ENCODE results near the gene PRR36. TPM values are rescaled to one million over a fixed set of nuclear protein-coding genes. Genes with fewer than 3 reads are reported as not detected.

The PRR36 gene
- total and polyA plus RNA-seq, 10 of the 15 experiments (the other 5 are each of a cell fraction or from before 2014, with no cell fraction given): 0.04 TPM; not detected in 9

DNA sequence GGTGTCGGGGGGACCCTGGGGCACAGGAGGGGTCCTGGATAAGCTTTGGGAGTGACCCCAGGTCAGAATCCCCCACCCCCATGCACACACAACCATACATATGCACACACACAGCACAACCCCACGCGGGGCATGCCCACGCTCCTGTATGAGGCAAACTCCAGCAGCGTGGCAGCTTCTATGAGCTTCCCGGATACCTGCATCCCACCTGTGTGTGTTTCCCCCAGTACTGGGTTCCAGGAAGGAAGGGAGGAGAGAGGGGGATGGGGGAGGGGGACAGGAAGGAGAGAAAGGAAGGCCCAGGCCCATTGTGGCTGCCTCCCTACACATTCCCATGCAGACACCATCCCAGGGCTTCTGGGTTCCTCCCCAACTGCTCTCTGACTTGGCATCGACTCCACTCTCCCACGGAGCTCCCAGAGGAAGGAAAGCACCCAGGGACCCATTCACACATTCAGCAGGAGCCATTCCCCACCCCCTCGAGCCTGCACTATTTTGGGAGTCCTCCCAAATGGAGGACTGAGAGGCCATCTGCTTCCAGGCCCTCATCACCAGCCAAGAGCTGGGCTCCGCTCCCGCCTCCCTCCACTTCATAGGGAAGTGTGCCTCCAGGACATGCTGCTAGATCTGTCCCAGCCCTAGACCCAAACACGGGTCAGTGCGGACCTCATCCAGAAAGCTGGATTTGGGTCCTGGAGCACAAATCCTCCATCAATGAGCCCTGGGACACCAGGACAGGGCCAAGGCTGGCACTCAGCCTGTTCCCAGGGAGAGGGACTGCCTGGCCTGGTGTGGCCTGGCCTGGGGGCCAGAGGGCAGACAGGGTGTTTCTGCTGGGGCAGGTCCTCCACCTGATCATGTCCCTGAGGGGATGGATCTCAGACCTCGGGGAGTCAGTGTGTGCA is 13.2 kb downstream of the PRR36 start:
- no peaks in the 10 kb centered on the region; the same call in 2 of the 3 replicates for H3K9me3 ChIP-seq (replicated peaks; ENCODE audit: control insufficient read depth, insufficient read depth, low read length)
- no peak overlapping the region for H3K4me2 ChIP-seq (ENCODE audit: control insufficient read depth, insufficient read depth)
- ChIA-PET RAD21 (ENCODE audit: unreplicated experiment) (interaction anchor here (1.1 kb wide), 1 partner anchor 9 kb away, joined by 3 read pairs; no protein-coding TSS in a partner anchor), POLR2A (no interaction called here), CTCF (interaction anchor here (0.6 to 1.8 kb wide), 6 partner anchors 9 to 142 kb away, joined by 3 to 9 read pairs (median 4); no protein-coding TSS in a partner anchor), SMC1A (ENCODE audit: uncharacterized antibody, unreplicated experiment) (no interaction called here)
- H3K36me3 ChIP-seq (ENCODE audit: control insufficient read depth in 2 of 2, insufficient read depth in 2 of 2, low read length in 1 of 2): no peaks in the 10 kb centered on the region
- WGBS (ENCODE audit: insufficient coverage, insufficient replicate concordance, low lambda C conversion rate, missing lambda C conversion rate): 67% methylated on average over 14 of the region's 14 CpGs
- H3K4me1 ChIP-seq (ENCODE audit: control insufficient read depth, insufficient read depth, low read length): peaks cover 7% of the 10 kb centered on the region; the same call in 1 of the 2 replicates
- DNase-seq (ENCODE audit: low read depth, low spot score) (no peak), ATAC-seq (no peak), FAIRE-seq (no peak)
- in situ Hi-C loops (cut with MboI): no loop called here
- BruUV-seq (replicated peaks): no TSS peak
- H3K27ac ChIP-seq (ENCODE audit: control insufficient read depth, insufficient read depth): no peak overlapping the region
- H3K4me3 ChIP-seq: no peak overlapping the region
- TF ChIP-seq ZSCAN29 (IDR thresholded peaks at IDR 0.05) (no peak), SMAD5 (IDR thresholded peaks at IDR 0.05; ENCODE audit: low read depth) (no peak), EZH2 (IDR thresholded peaks at IDR 0.05; ENCODE audit: borderline replicate concordance, control insufficient read depth, low read depth, low read length) (no peak), EED (IDR thresholded peaks at IDR 0.05; ENCODE audit: low read depth) (no peak), NR2C2 (IDR thresholded peaks at IDR 0.05; ENCODE audit: borderline replicate concordance, control insufficient read depth, insufficient read length, low read depth) (no peak), JUNB (IDR thresholded peaks at IDR 0.05) (no peak), ASH2L (IDR thresholded peaks at IDR 0.05; ENCODE audit: borderline replicate concordance, low read depth) (no peak), IKZF1 (conservative IDR thresholded peaks at IDR 0.05) (no peak)
- TF ChIP-seq, protein P1, sequence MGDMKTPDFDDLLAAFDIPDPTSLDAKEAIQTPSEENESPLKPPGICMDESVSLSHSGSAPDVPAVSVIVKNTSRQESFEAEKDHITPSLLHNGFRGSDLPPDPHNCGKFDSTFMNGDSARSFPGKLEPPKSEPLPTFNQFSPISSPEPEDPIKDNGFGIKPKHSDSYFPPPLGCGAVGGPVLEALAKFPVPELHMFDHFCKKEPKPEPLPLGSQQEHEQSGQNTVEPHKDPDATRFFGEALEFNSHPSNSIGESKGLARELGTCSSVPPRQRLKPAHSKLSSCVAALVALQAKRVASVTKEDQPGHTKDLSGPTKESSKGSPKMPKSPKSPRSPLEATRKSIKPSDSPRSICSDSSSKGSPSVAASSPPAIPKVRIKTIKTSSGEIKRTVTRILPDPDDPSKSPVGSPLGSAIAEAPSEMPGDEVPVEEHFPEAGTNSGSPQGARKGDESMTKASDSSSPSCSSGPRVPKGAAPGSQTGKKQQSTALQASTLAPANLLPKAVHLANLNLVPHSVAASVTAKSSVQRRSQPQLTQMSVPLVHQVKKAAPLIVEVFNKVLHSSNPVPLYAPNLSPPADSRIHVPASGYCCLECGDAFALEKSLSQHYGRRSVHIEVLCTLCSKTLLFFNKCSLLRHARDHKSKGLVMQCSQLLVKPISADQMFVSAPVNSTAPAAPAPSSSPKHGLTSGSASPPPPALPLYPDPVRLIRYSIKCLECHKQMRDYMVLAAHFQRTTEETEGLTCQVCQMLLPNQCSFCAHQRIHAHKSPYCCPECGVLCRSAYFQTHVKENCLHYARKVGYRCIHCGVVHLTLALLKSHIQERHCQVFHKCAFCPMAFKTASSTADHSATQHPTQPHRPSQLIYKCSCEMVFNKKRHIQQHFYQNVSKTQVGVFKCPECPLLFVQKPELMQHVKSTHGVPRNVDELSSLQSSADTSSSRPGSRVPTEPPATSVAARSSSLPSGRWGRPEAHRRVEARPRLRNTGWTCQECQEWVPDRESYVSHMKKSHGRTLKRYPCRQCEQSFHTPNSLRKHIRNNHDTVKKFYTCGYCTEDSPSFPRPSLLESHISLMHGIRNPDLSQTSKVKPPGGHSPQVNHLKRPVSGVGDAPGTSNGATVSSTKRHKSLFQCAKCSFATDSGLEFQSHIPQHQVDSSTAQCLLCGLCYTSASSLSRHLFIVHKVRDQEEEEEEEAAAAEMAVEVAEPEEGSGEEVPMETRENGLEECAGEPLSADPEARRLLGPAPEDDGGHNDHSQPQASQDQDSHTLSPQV (IDR thresholded peaks at IDR 0.05): no peak
- TF ChIP-seq, protein P2, sequence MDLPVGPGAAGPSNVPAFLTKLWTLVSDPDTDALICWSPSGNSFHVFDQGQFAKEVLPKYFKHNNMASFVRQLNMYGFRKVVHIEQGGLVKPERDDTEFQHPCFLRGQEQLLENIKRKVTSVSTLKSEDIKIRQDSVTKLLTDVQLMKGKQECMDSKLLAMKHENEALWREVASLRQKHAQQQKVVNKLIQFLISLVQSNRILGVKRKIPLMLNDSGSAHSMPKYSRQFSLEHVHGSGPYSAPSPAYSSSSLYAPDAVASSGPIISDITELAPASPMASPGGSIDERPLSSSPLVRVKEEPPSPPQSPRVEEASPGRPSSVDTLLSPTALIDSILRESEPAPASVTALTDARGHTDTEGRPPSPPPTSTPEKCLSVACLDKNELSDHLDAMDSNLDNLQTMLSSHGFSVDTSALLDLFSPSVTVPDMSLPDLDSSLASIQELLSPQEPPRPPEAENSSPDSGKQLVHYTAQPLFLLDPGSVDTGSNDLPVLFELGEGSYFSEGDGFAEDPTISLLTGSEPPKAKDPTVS (IDR thresholded peaks at IDR 0.05; ENCODE audit: low read depth, low read length): no peak
- H2AFZ ChIP-seq (ENCODE audit: control insufficient read depth, low read depth, low read length): no peak overlapping the region
- intact Hi-C loops (cut with micrococcal nuclease; ENCODE audit: unreplicated experiment): no loop called here
- no peaks in the 10 kb centered on the region for H4K20me1 ChIP-seq (ENCODE audit: control insufficient read depth, insufficient read depth)
- no peaks in the 10 kb centered on the region for H3K79me2 ChIP-seq (ENCODE audit: control insufficient read depth, insufficient read depth, low read length)
- no peak overlapping the region for H3K9ac ChIP-seq (ENCODE audit: control insufficient read depth, insufficient read depth, low read length)
- peaks cover 2 to 13% of the 10 kb centered on the region in 2 experiments; a peak in 3 of 4 replicates for H3K27me3 ChIP-seq (replicated peaks in 1 of 2; ENCODE audit: control insufficient read depth in 2 of 2, insufficient read depth in 2 of 2, low read length in 1 of 2)
